HEK293 (cell line): ENCODE data around the gene TMEM150A.

ENCODE experiments used
- CTCF ChIA-PET: fragments of 350-600 bp; formaldehyde crosslinking; extraction: SDS; loops from one replicate; lab custom pipeline; 2021; ENCODE audit warnings: antibody characterized with exemption; lab: Yijun Ruan, JAX
- POLR2A ChIA-PET: fragments of 300-600 bp; formaldehyde crosslinking; extraction: SDS; loops from one replicate; lab custom pipeline; 2020; ENCODE audit warnings: antibody characterized with exemption, inconsistent platforms; lab: Yijun Ruan, JAX
- H3K27ac ChIP-seq: fragments of 200-500 bp; sonication (Bioruptor generic); 2 replicates; pipeline ENCODE4 v1.5.1; 2014; ENCODE audit warnings: low read depth, low read length, control low read depth, inconsistent platforms; ENCODE audit errors: extremely low read depth
- H3K36me3 ChIP-seq, 2 experiments: fragments of 200-500 bp in 1 of 2; sonication (Bioruptor generic) in 1 of 2; 1 replicate in 1 of 2; 2 replicates in 1 of 2; pipeline ENCODE4 v1.5.1; 2014 to 2017; ENCODE audit warnings: inconsistent platforms in 2 of 2, low read length in 2 of 2; ENCODE audit not compliant: control insufficient read depth in 2 of 2, insufficient read depth in 1 of 2
- H3K4me1 ChIP-seq: fragments of 200-500 bp; sonication (Bioruptor generic); 2 replicates; pipeline ENCODE4 v1.5.1; 2014; ENCODE audit warnings: mild to moderate bottlenecking, low read length, inconsistent platforms; ENCODE audit not compliant: control insufficient read depth, insufficient read depth
- H3K4me3 ChIP-seq: 2 replicates; pipeline ENCODE4 v1.5.1; 2011; ENCODE audit warnings: low read depth, mild to moderate bottlenecking, control low read depth, low read length, moderate library complexity
- H3K9me3 ChIP-seq: fragments of 200-500 bp; sonication (Bioruptor generic); 2 replicates; pipeline ENCODE4 v1.5.1; 2014; ENCODE audit warnings: low read depth, low read length, inconsistent platforms; ENCODE audit not compliant: control insufficient read depth, insufficient read depth
- GLI4 ChIP-seq: fragments of 450-650 bp; formaldehyde crosslinking; IDR thresholded peaks from 2 replicates; pipeline ENCODE4 v1.5.1; 2016; ENCODE audit warnings: missing biosample characterization, missing genetic modification characterization
- GLIS2 ChIP-seq: fragments of 450-650 bp; formaldehyde crosslinking; IDR thresholded peaks from 2 replicates; pipeline ENCODE4 v1.5.1; 2016; ENCODE audit warnings: missing biosample characterization, missing genetic modification characterization
- KLF1 ChIP-seq: fragments of 450-650 bp; formaldehyde crosslinking; IDR thresholded peaks from 2 replicates; pipeline ENCODE4 v1.5.1; 2016; ENCODE audit warnings: missing biosample characterization, missing genetic modification characterization
- WT1 ChIP-seq: fragments of 450-650 bp; formaldehyde crosslinking; IDR thresholded peaks from 2 replicates; pipeline ENCODE4 v1.5.1; 2016; ENCODE audit warnings: missing biosample characterization, missing genetic modification characterization
- ZFP41 ChIP-seq: fragments of 450-650 bp; formaldehyde crosslinking; IDR thresholded peaks from 2 replicates; pipeline ENCODE4 v1.5.1; 2016; ENCODE audit warnings: missing biosample characterization, missing genetic modification characterization, borderline replicate concordance
- ZNF121 ChIP-seq: fragments of 450-650 bp; formaldehyde crosslinking; IDR thresholded peaks from 2 replicates; pipeline ENCODE4 v1.5.1; 2016; ENCODE audit warnings: missing biosample characterization, missing genetic modification characterization
- ZNF133 ChIP-seq: fragments of 450-650 bp; formaldehyde crosslinking; IDR thresholded peaks from 2 replicates; pipeline ENCODE4 v1.5.1; 2016; ENCODE audit warnings: missing biosample characterization, missing genetic modification characterization
- ZNF157 ChIP-seq: fragments of 450-650 bp; formaldehyde crosslinking; IDR thresholded peaks from 2 replicates; pipeline ENCODE4 v1.5.1; 2016; ENCODE audit warnings: missing biosample characterization, missing genetic modification characterization
- ZNF404 ChIP-seq: fragments of 450-650 bp; formaldehyde crosslinking; IDR thresholded peaks from 2 replicates; pipeline ENCODE4 v1.5.1; 2017; ENCODE audit warnings: missing biosample characterization, missing genetic modification characterization
- ZNF558 ChIP-seq: fragments of 450-650 bp; formaldehyde crosslinking; IDR thresholded peaks from 2 replicates; pipeline ENCODE4 v1.5.1; 2016; ENCODE audit warnings: missing biosample characterization, missing genetic modification characterization
- ZNF561 ChIP-seq: fragments of 450-650 bp; IDR thresholded peaks from 2 replicates; pipeline ENCODE4 v1.5.1; 2018; ENCODE audit warnings: missing biosample characterization, missing genetic modification characterization, borderline replicate concordance
- ZNF610 ChIP-seq: fragments of 450-650 bp; formaldehyde crosslinking; IDR thresholded peaks from 2 replicates; pipeline ENCODE4 v1.5.1; 2016; ENCODE audit warnings: missing biosample characterization, missing genetic modification characterization, borderline replicate concordance
- ZNF623 ChIP-seq: fragments of 450-650 bp; formaldehyde crosslinking; IDR thresholded peaks from 2 replicates; pipeline ENCODE4 v1.5.1; 2016; ENCODE audit warnings: missing biosample characterization, missing genetic modification characterization
- ZSCAN30 ChIP-seq: fragments of 450-650 bp; IDR thresholded peaks from 2 replicates; pipeline ENCODE4 v1.5.1; 2018; ENCODE audit warnings: missing biosample characterization, mild to moderate bottlenecking, missing genetic modification characterization, moderate library complexity
- TF ChIP-seq, protein P1 (sequence below): fragments of 450-650 bp; formaldehyde crosslinking; IDR thresholded peaks from 2 replicates; pipeline ENCODE4 v1.5.1; 2016; ENCODE audit warnings: missing biosample characterization, missing genetic modification characterization
- TF ChIP-seq, protein P2 (sequence below): fragments of 450-650 bp; formaldehyde crosslinking; IDR thresholded peaks from 2 replicates; pipeline ENCODE4 v1.5.1; 2017; ENCODE audit warnings: missing biosample characterization, missing genetic modification characterization

The TMEM150A gene

DNA sequence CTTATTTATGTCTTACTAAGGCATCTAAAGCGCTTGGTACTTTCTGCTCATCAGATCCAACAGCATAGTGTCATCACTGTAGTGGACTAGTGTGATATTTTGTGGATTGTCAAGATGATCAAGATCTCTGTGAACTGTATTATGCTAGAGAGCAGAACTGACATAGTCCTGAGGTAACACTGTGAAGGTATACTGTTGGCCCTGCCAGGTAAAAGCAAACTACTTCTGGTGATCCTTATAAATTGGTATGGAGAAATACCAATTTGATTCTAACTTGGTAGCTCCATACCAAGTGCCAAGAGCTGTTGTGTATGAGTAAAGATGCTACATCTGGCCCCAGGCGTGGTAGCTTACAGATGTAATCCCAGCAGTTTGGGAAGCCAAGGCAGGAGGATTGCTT lies 49.6 kb upstream of the TMEM150A start:
- ChIA-PET POLR2A (interaction anchor here (1.0 to 1.5 kb wide), 2 partner anchors 14 to 453 kb away, joined by 3 to 4 read pairs; partner anchors contain the start of gene POLR1A), CTCF (interaction anchor here (0.6 to 1.5 kb wide), 6 partner anchors 8 to 329 kb away, joined by 3 to 8 read pairs (median 3); no protein-coding TSS in a partner anchor)
- Histone ChIP-seq H3K27ac (no peak overlapping the region), H3K4me3 (no peak overlapping the region), H3K36me3 (peaks cover 46 to 63% of the 10 kb centered on the region in 2 experiments), H3K4me1 (no peaks in the 10 kb centered on the region), H3K9me3 (no peaks in the 10 kb centered on the region)
- TF ChIP-seq ZNF157 (tag by site-specific recombination) (peak; percentile 94), WT1 (tag by site-specific recombination) (no peak)

DNA sequence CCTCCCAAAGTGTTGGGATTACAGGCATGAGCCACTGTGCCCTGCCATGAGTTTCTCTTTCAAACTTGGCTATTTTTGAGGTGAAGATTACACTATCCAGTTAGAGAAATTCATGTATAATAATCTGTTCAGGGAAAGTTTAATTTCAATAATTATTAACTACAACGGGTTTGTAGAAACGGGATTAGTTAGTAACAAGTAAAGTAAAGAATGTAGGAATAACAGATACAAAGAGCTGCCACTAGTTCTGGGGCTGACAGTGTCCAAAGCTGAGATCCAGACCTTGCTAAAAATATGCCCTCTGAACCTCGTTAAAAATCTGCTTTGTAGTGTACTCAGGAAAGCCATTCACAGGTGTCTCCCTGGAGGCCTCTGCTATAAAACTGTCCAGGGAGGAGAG lies 48.6 kb upstream of the TMEM150A start:
- no peak for TF ChIP-seq ZSCAN30
- TF ChIP-seq ZFP41 (tag by site-specific recombination) = no peak
- no peak for TF ChIP-seq ZNF610
- no peak for TF ChIP-seq ZNF133 (tag by site-specific recombination)
- TF ChIP-seq, protein P1, sequence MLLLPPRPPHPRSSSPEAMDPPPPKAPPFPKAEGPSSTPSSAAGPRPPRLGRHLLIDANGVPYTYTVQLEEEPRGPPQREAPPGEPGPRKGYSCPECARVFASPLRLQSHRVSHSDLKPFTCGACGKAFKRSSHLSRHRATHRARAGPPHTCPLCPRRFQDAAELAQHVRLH (tag by site-specific recombination) = no peak
- CTCF ChIA-PET = interaction anchor here (0.8 to 3.1 kb wide), 2 partner anchors 14 to 78 kb away, joined by 3 to 19 read pairs; no protein-coding TSS in a partner anchor
- H3K36me3 ChIP-seq = peaks cover 52 to 72% of the 10 kb centered on the region in 2 experiments

DNA sequence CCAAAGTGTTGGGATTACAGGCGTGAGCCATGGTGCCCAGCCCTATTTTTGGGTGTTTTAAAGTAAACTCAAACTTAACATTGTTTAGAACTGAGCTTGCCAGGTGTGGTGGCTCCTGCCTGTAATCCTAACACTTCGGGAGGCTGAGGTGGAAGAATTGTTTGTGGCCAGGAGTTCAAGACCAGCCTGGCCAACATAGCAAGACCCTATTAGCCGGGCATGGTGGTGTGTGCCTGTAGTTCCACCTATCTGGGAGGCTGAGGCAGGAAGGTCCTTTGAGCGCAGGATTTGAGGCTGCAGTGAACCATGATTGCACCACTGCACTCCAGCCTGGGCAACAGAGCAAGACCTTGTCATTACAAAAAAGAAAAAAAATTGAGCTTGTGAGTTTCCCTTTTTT lies 48.0 kb upstream of the TMEM150A start:
- no peak overlapping the region for H3K27ac ChIP-seq
- peaks cover 57 to 76% of the 10 kb centered on the region in 2 experiments for H3K36me3 ChIP-seq
- POLR2A ChIA-PET = interaction anchor here (0.6 kb wide), 1 partner anchor 11 kb away, joined by 3 read pairs; no protein-coding TSS in a partner anchor
- H3K4me3 ChIP-seq = no peak overlapping the region
- CTCF ChIA-PET = interaction anchor here (0.6 to 3.1 kb wide), 3 partner anchors 14 to 162 kb away, joined by 4 to 19 read pairs (median 5); no protein-coding TSS in a partner anchor
- H3K4me1 ChIP-seq = no peaks in the 10 kb centered on the region
- H3K9me3 ChIP-seq = no peaks in the 10 kb centered on the region
- TF ChIP-seq ZNF121 (tag by site-specific recombination) = peak; percentile 85
- TF ChIP-seq GLI4 (tag by site-specific recombination) = no peak
- no peak for TF ChIP-seq ZNF404 (tag by site-specific recombination)
- TF ChIP-seq, protein P2, sequence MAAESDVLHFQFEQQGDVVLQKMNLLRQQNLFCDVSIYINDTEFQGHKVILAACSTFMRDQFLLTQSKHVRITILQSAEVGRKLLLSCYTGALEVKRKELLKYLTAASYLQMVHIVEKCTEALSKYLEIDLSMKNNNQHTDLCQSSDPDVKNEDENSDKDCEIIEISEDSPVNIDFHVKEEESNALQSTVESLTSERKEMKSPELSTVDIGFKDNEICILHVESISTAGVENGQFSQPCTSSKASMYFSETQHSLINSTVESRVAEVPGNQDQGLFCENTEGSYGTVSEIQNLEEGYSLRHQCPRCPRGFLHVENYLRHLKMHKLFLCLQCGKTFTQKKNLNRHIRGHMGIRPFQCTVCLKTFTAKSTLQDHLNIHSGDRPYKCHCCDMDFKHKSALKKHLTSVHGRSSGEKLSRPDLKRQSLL (tag by site-specific recombination) = no peak
- TF ChIP-seq, all 188 proteins: peak for 1

More for the DNA sequence above, 48.6 kb upstream of the TMEM150A start:
- POLR2A ChIA-PET = no interaction called here
- no peaks in the 10 kb centered on the region for H3K9me3 ChIP-seq
- H3K27ac ChIP-seq = no peak overlapping the region
- H3K4me3 ChIP-seq = no peak overlapping the region
- H3K4me1 ChIP-seq = no peaks in the 10 kb centered on the region

DNA sequence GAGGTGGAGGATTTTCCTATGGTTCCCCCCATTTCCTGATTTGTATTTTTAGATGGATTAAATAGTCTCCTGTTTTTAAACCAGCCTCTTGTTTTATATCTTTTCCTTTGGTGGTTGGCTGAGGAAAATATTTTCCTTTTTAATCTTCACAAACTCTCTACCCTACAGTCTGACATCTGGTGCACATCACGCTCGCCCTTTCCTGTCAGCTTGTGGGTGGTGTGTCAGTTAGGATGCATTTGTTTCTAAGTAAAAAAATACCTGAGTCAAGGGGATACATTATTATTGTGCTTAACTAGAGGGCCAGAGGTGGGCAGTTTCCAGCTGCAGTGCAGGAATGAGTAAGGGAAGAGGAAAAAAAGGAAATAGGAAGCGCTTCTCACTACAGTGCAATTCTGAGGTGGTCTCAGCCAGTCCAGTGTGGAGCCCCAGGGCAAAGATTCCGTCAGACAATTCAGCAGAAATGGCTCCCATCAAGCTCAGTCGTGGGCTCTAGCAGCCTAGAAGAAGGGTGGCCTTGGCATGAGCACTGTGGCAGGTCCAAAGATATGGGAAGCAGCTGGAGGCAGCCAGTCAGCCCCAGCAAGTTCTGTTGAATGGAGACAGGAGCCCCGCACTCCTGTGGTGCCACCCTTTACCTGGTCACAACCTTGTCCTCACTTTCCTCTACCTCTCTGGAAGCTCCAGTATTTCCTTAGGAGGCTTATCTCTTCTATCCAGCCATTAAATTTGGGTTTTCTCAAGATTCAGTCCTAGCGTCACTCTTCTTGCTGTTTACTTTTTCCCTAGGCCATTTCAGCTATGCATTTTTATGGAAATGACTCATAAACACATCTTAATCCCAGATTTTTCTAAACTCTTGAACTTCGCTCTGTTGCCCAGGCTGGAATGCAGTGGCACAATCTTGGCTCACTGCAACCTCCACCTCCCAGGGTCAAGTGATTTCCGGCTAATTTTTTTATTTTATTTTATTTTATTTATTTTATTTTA lies 47.0 kb upstream of the TMEM150A start:
- Histone ChIP-seq H3K27ac (no peak overlapping the region), H3K36me3 (peaks cover 63 to 85% of the 10 kb centered on the region in 2 experiments), H3K4me3 (no peak overlapping the region), H3K9me3 (no peaks in the 10 kb centered on the region), H3K4me1 (no peaks in the 10 kb centered on the region)
- ChIA-PET POLR2A (interaction anchor here (1.5 kb wide), 1 partner anchor 17 kb away, joined by 3 read pairs; no protein-coding TSS in a partner anchor), CTCF (interaction anchor here (0.6 to 3.1 kb wide), 9 partner anchors 8 to 165 kb away, joined by 3 to 19 read pairs (median 5); no protein-coding TSS in a partner anchor)
- TF ChIP-seq ZNF623 (tag by site-specific recombination) (no peak), GLIS2 (tag by site-specific recombination) (no peak), ZNF561 (tag by site-specific recombination) (no peak), ZNF558 (tag by site-specific recombination) (no peak), KLF1 (tag by site-specific recombination) (no peak)
